K562 treated with DMSO at 1 percent for 24 hours (cell line): Measurements from ENCODE around the gene TMEM247. TPM values are rescaled to one million over a fixed set of nuclear protein-coding genes. Genes with fewer than 3 reads are reported as not detected.

Experiments used
- total RNA-seq: library from RNA; unstranded; fragments of 300-600 nt; gene quantifications from 2 replicates; pipeline ENCODE4 v1.2.3, GENCODE V29; 2022; ENCODE audit warnings: low read depth; ENCODE audit not compliant: insufficient read depth

Gene TMEM247
- 5.0 and 5.2 TPM in 2 replicates for total RNA-seq

DNA sequence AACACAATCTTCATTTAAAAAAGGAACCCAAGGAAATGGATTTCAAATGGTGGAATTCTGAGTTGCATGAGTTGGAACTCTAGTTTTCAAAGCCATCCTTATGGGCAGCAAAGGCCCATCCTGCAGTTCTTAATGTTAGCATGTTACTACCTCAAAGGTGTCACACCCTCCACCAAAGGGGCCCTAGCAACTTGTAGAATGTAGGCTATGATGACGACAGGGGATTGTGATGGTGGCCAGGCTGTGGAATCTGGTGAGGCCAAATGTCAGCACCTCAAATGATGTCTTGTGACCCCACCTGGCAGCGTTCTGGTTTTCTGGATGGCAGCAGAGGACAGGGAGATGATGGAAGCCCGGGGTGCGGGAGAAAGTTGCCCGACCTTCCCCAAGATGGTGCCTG, at the start of gene TMEM247:
TMEM247 (plus strand) TSS at position 301 of the 400 bp plus-strand sequence.

Other genes with a start within 250 kb of the TMEM247 start
- gene EPAS1, start 182.2 kb upstream of the TMEM247 start, total RNA-seq, result 15.9 and 26.7 TPM in 2 replicates
- gene RHOQ, start 62.9 kb downstream of the TMEM247 start, total RNA-seq, result 18.6 and 20.8 TPM in 2 replicates
- 7.7 and 12.5 TPM in 2 replicates for gene ATP6V1E2, start 63.0 kb downstream of the TMEM247 start, total RNA-seq
- gene PIGF, start 137.5 kb downstream of the TMEM247 start, total RNA-seq, result 8.6 and 14.1 TPM in 2 replicates
- gene CRIPT, start 137.7 kb downstream of the TMEM247 start, total RNA-seq, result 6.1 and 6.7 TPM in 2 replicates
- 4.4 and 4.5 TPM in 2 replicates for gene SOCS5, start 219.7 kb downstream of the TMEM247 start, total RNA-seq